ENCODE data around the gene FLRT1. TPM values are rescaled to one million over a fixed set of nuclear protein-coding genes. Genes with fewer than 3 reads are reported as not detected.

Gene FLRT1
- total RNA-seq, 4 donors from 2014 or later: not detected

- ATAC-seq (ENCODE audit: low FRiP score) (no peak), DNase-seq (ENCODE audit: low spot score) (no peak)
- TF ChIP-seq CTCF (IDR thresholded peaks at IDR 0.05): no peak
Measured at GRCh38 chr11:64072871-64073270, 37.1 kb downstream of the FLRT1 start.

- no peak for ATAC-seq (ENCODE audit: low FRiP score)
- no peak for TF ChIP-seq CTCF (IDR thresholded peaks at IDR 0.05)
- no peak for DNase-seq (ENCODE audit: low spot score)
Measured at GRCh38 chr11:64073542-64073941, 37.8 kb downstream of the FLRT1 start.

GRCh38 chr11:64074239-64074638 is 38.5 kb downstream of the FLRT1 start:
- TF ChIP-seq CTCF (IDR thresholded peaks at IDR 0.05): no peak
- DNase-seq (ENCODE audit: low spot score) (no peak), ATAC-seq (ENCODE audit: low FRiP score) (no peak)

- TF ChIP-seq CTCF (IDR thresholded peaks at IDR 0.05): no peak
- no peak for DNase-seq (ENCODE audit: low spot score)
- no peak for ATAC-seq (ENCODE audit: low FRiP score)
Measured at GRCh38 chr11:64076758-64077157, 41.0 kb downstream of the FLRT1 start.

- DNase-seq (ENCODE audit: low spot score) (no peak), ATAC-seq (ENCODE audit: low FRiP score) (no peak)
- TF ChIP-seq CTCF (IDR thresholded peaks at IDR 0.05): no peak
Measured at GRCh38 chr11:64077607-64078006, 41.9 kb downstream of the FLRT1 start.

GRCh38 chr11:64078284-64078683 is 42.6 kb downstream of the FLRT1 start:
- DNase-seq (ENCODE audit: low spot score): no peak
- TF ChIP-seq CTCF (IDR thresholded peaks at IDR 0.05): no peak
- no peak for ATAC-seq (ENCODE audit: low FRiP score)

GRCh38 chr11:64078905-64079304 is 43.2 kb downstream of the FLRT1 start:
- DNase-seq (ENCODE audit: low spot score): no peak
- TF ChIP-seq CTCF (IDR thresholded peaks at IDR 0.05): no peak
- ATAC-seq (ENCODE audit: low FRiP score): no peak

Measured in omental fat pad (tissue), 4 donors.